Left renal cortex interstitium (tissue), 4 donors: Measurements from ENCODE around the gene COPE. TPM values are rescaled to one million over a fixed set of nuclear protein-coding genes. Genes with fewer than 3 reads are reported as not detected.

Experiments
- DNase-seq, 4 donors: peaks; one replicate each; pipeline ENCODE4 v3.0.0-alpha.2; 2013; ENCODE audit warnings: low read depth in 4 of 4, low spot score in 2 of 4, missing footprints in 1 of 4
- polyA plus RNA-seq, 4 donors: library from polyadenylated mRNA; unstranded; fragments of 120-200 nt; gene quantifications; one replicate each; pipeline ENCODE4 v1.2.1, GENCODE V29; 2013; ENCODE audit not compliant: insufficient read length in 4 of 4

COPE gene
- polyA plus RNA-seq, 4 donors, result 97.5 to 153 (median 119) TPM

DNA sequence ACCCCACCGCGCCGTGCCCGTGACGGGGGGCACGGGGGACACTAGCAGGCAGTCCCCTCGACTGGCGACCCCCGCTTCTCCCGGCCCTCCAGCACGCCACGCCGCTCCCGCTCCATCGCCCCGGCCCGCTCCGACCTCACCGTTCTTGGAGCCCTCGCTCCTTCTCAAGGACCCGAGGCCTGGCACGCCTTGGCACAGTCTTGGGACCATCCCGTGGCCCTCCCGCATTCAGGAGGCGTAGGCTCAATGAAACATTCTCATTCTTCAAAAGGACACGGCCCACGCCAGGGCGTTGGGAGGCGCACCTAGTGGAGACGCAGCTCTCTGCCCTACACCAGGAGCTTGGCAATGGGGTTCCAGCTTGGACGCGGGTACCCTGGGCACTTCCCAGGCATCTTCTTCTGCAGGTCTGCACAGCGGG, 22.8 kb downstream of the COPE start:
- DNase-seq, result no peak

GRCh38 chr19:18895824-18896341, 23.3 kb downstream of the COPE start, which contains the start of gene CERS1:
Gene CERS1 (minus strand): TSS chr19:18896158. CDS start chr19:18896072, 86 bp downstream.
- no peak for DNase-seq

DNA sequence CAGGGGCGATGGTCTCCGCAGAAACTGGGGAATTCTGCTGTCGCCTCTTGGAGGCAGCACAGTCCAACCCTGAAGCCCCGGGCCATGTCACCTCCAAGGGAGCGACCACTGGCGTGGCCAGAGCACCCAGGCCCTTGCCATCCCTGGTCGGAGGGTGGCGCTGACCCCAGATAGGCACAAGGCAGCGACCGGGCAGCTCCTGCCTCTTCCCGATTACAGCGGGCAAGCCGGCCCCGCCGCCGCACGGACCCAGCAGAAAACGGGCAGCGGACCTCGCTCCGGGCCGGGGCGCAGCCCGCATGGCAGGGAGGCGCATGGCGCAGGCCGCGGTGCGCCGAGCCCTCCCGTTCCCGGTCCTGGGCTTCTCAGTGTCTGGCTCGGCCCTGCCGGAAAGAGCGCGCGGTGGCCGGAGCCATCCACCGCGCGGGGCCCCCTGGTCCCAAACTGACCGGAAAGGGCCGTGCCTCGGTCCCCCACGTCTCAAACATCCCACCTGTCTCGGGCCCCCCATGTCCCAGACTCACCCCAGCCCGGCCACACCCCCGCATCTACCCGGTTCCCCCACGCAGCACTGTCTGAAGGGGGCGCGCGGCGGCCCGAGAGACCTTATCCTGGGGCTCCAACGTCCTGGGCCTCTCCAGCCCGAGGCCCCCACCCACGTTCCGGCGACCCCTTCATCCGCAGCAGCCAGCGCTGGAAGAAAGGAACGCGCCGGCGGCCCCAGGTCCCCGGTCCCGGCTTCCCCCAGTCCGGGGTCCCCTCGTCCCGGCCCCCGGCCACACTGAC, 24.0 kb downstream of the COPE start:
- peak in 1 of 4 donors; percentile 39 for DNase-seq

DNA sequence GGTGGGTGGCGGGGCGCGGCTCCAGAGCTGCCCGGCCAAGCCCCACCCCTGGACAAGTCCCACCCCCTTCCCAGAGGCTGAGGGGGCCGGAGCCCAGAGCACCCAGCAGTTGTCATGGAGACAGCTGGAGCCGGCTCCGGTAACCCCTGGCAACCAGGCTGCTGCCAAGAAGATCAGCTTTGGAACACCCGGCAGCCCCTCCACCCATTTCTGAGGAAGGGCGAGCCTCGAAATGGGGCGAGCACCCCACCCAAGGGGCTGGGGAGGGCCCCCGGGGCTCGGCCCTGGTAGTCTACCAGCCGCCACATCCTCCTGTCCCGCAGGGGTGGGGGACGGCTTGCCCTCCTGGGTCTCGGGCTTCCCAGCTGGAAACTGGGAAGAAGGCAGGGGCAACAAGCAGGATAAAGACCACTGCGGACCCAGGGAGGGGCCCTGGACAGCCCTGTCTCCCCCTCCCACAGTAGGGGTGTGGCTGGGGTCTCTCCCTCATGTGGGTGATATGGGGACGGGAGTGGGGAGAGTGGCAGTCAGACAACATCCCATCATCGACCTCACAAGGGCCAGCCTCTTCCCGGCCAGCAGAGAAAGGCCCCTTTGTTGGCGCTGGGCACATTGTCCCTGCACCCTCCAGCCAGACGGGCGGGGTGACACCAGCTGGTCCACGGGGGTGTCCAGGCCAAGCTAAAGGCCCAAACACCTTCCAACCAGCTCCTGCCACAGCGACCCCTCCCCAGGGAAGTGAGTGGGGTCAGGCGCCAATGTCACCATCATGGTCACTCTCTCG, 24.7 kb downstream of the COPE start:
- DNase-seq, result no peak

DNA sequence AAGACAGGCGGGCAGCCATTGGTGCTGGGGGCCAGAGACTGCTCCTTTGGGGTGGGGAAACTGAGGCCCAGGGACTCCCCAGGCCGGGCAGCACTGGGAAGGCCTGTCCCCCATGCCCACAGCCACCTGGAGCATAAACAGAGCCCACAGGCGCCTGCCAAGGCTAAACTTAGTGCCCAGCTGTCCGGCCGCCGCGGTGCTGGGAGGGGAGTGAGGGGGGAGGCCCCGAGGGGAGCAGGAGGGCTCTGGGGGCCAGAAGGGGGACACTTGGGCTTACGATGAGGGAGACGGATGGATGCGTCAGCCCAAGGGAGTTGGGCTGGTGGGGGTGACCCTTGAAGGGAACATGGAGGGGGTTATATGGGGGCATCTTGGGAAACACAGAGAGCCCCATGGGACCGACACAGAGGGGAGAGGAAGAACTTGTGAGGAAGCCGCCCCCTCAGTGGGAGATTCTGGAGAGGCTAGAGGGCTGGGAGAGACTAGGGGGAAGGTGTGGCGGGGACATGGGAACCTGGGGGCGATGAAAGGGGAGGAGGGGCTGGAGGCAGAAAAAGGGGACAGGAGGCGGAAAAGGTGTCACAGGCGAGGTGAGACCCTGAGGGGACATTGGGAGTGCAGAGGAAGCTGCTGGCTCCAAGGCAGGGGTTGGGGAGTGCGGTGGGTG, 25.5 kb downstream of the COPE start:
- DNase-seq, result no peak

- no peak for DNase-seq
These were observed 29.0 kb downstream of the COPE start for GRCh38 chr19:18889949-18890745.

DNA sequence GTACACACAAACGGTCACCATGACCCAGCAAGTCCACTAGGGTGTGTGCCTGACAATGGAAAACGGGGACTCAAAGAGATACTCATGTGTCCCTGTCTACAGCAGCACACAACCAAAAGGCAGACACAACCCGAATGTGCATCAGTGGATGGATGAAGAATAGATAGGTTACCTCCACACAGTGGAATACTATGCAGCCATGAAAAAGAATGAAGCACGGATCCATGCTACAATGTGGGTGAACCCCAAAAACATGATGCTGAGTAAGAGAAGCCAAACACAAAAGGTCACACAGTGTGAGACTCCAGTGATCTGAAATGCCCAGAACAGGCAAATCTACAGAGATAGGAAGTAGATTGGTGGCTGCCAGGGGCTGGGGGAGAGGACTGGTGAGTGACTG, 32.2 kb downstream of the COPE start:
- no peak for DNase-seq

DNA sequence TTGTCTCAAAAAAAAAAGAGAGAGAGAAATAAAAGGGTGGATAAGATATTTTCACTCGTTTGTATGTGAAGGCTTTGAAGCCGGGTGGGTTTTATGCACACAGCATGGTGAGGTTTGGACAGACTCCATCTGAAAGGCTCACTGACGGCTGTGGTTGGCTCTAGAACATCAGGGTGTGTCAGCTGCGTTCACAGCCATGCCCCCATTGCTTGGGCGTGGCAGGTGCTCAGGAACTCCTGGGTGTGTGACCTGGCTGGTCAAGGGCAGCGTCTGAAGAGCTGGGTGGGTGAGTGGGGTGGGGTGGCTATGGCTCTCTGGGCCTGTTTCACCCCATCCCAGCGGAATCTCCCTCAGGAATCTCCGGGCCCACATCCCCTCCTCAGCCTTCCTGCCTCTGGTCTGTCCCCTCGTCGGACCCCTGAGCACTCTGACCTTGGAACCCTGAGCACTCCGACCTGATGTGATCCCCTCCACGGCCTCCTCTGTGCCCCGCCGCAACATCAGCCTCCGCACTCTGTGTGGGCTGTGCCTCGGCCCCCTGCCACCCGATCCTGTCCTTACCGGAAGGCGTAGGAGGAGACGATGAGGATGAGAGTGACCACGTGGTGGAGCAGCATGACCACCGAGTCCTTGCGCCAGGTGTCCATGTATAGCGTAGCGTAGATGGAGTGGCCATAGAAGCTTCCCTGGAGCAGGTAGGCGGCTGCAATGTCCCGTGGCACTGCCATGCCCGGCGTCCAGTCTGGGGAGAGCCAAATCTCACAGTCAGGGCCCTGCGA, 35.5 kb downstream of the COPE start:
- no peak for DNase-seq

DNA sequence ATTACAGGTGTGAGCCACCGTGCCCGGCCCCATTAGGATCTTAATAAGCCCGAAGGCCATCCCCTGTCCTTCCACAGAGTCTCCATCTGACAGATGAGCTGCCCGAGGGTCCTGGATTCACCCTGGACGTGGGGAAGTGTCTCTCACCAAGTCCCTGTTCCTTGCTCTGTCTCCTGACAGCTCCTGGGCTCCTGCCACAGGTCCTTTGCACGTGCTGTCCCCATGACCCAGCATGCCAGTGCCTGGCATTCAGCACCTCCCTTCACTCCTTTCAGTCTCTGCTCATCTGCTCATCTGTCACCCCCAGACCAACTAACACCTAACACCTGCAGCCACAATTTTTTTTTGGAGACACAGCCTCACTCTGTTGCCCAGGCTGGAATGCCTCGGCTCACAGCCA, 37.7 kb downstream of the COPE start:
- DNase-seq, result no peak

DNA sequence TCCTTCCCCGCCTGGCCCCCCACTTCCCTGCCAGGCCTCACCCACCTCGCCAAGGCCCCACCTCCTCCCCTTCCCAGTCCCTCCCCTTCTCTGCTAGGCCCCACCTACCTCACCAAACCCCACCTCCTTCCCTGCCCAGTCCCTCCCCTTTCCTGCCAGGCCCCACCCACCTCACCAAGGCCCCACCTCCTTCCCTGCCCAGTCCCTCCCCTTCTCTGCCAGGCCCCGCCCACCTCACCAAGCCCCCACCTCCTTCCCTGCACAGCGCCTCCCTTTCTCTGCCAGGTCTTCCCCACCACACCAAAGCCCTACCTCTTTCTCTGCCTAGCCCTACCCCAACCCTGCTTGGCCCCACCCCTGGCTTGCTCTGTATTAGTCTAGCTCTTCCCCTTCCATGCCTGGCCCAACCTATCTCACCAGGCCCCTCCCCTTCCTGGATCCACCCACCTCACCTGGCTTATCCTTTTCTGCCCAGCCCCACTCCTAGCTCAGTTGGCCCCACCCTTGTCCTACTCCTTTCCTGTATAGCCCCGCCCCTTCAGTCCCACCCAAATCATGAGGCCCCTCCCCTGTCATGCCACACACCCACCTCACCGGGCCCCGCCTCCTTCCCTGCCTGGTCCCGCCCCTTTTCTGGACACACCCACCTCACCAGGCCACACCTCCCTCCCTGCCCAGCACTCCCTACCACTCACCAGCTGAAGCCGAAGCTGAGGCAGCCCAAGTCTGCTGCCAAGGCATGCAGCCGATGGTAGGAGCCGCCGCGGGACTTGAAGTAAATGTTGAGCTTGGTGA, 39.4 kb downstream of the COPE start:
- no peak for DNase-seq

DNA sequence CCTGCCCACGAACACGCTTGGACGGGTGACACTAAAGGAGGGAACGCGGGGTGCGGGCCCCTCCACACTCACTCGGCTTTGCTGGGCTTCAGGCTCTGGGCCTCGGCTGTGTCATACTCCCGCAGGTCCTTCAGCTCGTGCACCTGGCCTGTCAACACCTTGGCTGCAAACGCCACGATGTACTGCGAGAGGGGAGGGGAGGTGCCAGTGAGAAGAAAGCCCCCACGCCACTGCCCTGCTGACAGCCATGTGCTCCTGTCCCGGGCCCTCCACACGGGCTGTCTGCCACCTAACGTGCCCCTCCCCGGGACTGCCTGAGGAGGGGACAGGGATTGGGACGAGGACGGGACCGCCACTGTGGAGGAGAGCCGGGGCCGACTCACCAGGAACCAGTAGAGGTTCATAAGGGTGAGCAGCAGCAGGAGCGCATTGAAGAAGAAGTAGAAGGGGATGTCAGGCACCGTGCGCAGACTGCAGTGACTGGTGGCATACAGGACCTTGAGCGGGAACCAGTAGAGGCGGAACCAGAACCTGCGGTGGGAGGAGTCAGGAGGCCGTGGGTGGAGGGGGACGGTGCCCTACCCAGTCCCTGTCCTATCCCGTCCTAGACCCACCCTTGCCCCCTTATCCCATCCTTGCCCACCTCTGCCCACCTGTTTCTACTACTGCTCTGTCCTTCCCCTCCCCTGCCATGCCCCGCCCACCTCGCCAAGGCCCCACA, 40.2 kb downstream of the COPE start:
- no peak for DNase-seq

DNA sequence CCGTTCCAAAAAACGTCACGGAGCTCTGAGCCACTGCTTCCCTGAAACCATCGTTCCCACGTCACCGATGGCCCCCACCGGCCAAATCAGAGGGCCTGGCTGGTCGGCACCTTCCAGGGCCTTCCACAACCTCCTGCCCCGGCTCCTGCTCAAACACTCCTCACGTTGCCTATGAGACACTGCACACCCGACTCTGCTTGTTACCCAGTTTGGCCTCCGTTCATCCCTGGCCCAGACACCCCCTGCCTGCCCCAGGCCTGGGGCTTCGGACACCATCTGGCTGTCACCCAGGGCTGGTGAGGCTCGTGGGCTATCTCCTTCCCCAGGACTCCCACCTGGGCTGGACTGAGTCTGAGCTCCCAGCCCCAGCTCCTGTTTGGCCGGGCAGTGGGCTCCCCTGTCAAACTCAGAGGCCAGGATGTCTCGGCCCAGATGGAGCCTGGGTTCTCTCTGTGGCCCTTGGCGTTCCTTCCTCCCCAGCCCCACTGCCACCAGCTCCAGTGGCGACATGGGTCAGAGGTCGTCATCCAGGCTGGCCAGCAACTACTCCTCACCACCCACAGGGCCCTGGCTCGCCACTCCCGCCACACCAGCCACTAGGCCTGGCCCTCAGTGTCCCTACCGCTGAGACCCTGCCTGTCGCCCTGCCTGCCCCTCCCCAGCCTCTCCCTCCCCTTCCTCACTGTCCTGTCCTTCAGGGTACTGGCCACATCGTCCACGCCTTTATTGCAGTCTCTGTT, 41.0 kb downstream of the COPE start:
- no peak for DNase-seq

DNA sequence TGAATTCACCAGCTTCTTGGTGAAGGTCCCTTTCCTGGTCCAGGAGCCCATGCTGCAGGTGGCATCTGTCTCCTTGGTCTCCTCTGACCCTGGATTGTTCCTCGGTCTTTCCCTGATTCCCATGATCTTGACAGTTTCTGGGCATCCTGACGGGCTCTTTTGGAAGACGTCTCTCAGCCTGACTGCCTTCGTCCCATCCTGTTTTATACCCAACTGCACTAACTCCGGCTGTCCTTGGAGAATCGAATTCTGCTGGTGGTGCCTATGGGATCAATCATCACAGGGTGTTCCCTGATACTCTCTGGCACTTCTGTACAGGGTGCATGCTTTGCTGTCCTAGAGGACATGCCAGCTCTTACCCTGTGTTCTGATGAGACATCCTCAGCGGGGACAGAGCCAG, 42.3 kb downstream of the COPE start:
- no peak for DNase-seq

GRCh38 chr19:18875726-18876125, 43.5 kb downstream of the COPE start:
- no peak for DNase-seq

- no peak for DNase-seq
These were observed 47.6 kb downstream of the COPE start for GRCh38 chr19:18871543-18871942.

DNA sequence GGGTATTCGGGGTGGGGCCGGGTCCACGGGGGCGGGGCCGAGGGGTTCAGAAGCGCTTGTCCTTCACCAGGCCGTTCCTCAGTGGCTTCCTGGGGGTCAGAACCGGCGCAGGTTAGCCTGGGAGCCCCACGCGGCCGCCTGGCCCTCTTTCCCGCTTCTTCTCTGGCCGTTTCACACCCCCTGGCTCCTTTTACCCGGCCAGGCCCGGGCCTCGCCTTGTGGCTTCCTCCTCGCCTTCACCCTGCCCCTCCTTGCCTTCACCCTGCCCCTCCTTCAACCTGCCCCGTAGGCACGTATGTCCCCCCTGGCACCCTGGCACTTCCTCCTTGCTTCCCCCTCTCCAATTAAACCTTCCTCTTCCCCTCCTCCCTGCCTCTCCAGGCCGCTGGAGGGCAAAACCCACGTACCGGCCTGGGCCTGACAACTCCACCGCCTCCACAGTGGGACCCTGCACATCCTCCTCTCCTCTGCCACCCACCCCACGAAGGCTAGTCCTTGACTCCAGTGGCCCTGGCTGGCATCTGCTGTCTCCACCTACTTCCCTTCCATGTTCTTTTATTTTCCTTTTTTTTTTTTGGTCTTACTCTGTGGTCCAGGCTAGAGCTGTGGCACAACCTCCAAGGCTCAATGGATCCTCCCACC, 48.5 kb downstream of the COPE start:
- no peak for DNase-seq
